Ovary (tissue), 9 donors: ENCODE data around the gene LMAN2. TPM values are rescaled to one million over a fixed set of nuclear protein-coding genes. Genes with fewer than 3 reads are reported as not detected.

ENCODE experiments used
- DNase-seq, 5 donors: peaks; one replicate each; pipeline ENCODE4 v3.0.0-alpha.2; 2019 to 2020
- H3K27ac ChIP-seq, 2 donors: fragments of 200-600 bp; one replicate each; pipeline versions ENCODE4 v1.5.1 to v1.8.0; 2019 to 2022
- H3K27me3 ChIP-seq: fragments of 200-600 bp; one replicate; pipeline ENCODE4 v1.8.0; 2022
- H3K36me3 ChIP-seq: fragments of 200-600 bp; sonication (generic); one replicate; pipeline ENCODE4 v1.5.1; 2019
- H3K4me1 ChIP-seq: one replicate; pipeline ENCODE4 v1.8.1; 2013; ENCODE audit warnings: mild to moderate bottlenecking, moderate library complexity; ENCODE audit not compliant: insufficient read depth
- H3K4me3 ChIP-seq: fragments of 200-600 bp; sonication (generic); one replicate; pipeline ENCODE4 v1.5.1; 2017
- H3K9me3 ChIP-seq, 2 donors: fragments of 200-600 bp in 1 of 2; sonication (generic) in 1 of 2; one replicate each; pipeline versions ENCODE4 v1.5.1 to v1.8.1; 2013 to 2019; ENCODE audit warnings: mild to moderate bottlenecking in 1 of 2, moderate library complexity in 1 of 2
- EP300 ChIP-seq: sonication (generic); formaldehyde crosslinking; IDR thresholded peaks from one replicate; pipeline ENCODE4 v1.6.1; 2017; ENCODE audit warnings: antibody characterized with exemption
- POLR2A ChIP-seq: fragments of 450-650 bp; IDR thresholded peaks from one replicate; pipeline ENCODE4 v1.6.1; 2017; ENCODE audit warnings: antibody characterized with exemption, mild to moderate bottlenecking, moderate library complexity
- WGBS, 3 donors: extraction: QIAGEN DNeasy Blood & Tissue Kit in 1 of 3; methylation state at CpG; one replicate each; pipeline versions ENCODE4 v1.1.5 to v1.1.7; 2013 to 2017; 5-methylcytosine and 5-hydroxymethylcytosine counted together
- intact Hi-C, 4 donors: fragments of 100-400 bp; cut with DNase I; formaldehyde crosslinking; loops; one replicate each; pipeline versions ENCODE4 v1.11.0 to v1.15.1; 2022 to 2023
- polyA plus RNA-seq, 2 donors: library from polyadenylated mRNA; stranded (reverse); fragments of 200-250 nt in 1 of 2; fragments of 350-450 nt in 1 of 2; fragmentation: Illumina TruSeq in 1 of 2; extraction: RNeasy Lipid Tissue Mini Kit (QIAGEN cat#74804) in 1 of 2; gene quantifications; one replicate each; pipeline ENCODE4 v1.2.3, GENCODE V29; 2013 to 2014
- total RNA-seq, 7 donors: library from RNA; depleted of rRNA in 2 of 7; stranded (reverse); fragments of >200 nt in 2 of 7; fragmentation: NEBNext Ultra II Directional in 3 of 7; extraction: Animal tissue kit (Norgen Biotek cat#: 25700) in 3 of 7; gene quantifications; one replicate each; pipeline versions ENCODE4 v1.1.0 to v1.2.4, GENCODE V29; 2016 to 2023
- TF ChIP-seq, protein P1 (sequence below), 3 donors: fragments of 450-650 bp in 2 of 3; fragments of 200-600 bp in 1 of 3; IDR thresholded peaks; one replicate each; pipeline versions ENCODE4 v1.5.1 to v1.8.0; 2016 to 2022; ENCODE audit warnings: antibody characterized with exemption in 3 of 3, mild to moderate bottlenecking in 1 of 3
- donor health status: DM: no; HTN: no; CAD: no; lungs with moderate emphysema.
- donor health status: DM: no; HTN: no; CAD: no.
- donor health status: Bipolar disorder and iron deficiency.
- donor health status: DM: yes; HTN: yes; CAD: no.
- donor health status: DM: no; HTN: no; CAD: no.
- donor health status: DM: yes; HTN: yes; CAD: no.

Gene LMAN2
- total and polyA plus RNA-seq, 9 donors: 63.5 to 154 (median 93.5) TPM

DNA sequence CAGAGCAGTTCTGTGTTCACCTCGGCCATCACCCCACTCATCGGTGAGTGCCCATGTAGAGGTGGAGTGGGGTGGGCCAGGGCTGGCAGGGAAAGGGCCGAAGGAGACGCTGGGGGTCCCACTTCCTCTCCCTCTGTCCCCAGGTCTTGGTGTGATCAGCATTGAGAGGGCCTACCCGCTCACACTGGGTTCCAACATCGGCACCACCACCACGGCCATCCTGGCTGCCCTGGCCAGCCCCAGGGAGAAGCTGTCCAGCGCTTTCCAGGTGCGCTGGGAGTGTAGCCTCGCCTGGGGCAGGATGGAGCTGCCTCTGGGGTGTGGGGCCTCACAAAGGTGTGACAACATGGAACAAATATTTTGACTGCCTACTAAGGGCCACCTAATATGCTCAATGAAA lies 45.3 kb upstream of the LMAN2 start:
- H3K9me3 ChIP-seq: no peaks in the 10 kb centered on the region
- H3K4me3 ChIP-seq: no peak overlapping the region
- peaks cover 7% of the 10 kb centered on the region for H3K27me3 ChIP-seq
- no peak overlapping the region for H3K27ac ChIP-seq
- peaks cover 3% of the 10 kb centered on the region for H3K4me1 ChIP-seq
- DNase-seq: no peak
- 81 to 87% (median 87%) methylated on average over 10 of the region's 10 CpGs for WGBS, 3 donors
- intact Hi-C loops: no loop called here
- TF ChIP-seq EP300: no peak
- TF ChIP-seq, protein P1, sequence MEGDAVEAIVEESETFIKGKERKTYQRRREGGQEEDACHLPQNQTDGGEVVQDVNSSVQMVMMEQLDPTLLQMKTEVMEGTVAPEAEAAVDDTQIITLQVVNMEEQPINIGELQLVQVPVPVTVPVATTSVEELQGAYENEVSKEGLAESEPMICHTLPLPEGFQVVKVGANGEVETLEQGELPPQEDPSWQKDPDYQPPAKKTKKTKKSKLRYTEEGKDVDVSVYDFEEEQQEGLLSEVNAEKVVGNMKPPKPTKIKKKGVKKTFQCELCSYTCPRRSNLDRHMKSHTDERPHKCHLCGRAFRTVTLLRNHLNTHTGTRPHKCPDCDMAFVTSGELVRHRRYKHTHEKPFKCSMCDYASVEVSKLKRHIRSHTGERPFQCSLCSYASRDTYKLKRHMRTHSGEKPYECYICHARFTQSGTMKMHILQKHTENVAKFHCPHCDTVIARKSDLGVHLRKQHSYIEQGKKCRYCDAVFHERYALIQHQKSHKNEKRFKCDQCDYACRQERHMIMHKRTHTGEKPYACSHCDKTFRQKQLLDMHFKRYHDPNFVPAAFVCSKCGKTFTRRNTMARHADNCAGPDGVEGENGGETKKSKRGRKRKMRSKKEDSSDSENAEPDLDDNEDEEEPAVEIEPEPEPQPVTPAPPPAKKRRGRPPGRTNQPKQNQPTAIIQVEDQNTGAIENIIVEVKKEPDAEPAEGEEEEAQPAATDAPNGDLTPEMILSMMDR (IDR thresholded peaks at IDR 0.05): no peak
- no peak for TF ChIP-seq POLR2A
- H3K36me3 ChIP-seq: no peaks in the 10 kb centered on the region

DNA sequence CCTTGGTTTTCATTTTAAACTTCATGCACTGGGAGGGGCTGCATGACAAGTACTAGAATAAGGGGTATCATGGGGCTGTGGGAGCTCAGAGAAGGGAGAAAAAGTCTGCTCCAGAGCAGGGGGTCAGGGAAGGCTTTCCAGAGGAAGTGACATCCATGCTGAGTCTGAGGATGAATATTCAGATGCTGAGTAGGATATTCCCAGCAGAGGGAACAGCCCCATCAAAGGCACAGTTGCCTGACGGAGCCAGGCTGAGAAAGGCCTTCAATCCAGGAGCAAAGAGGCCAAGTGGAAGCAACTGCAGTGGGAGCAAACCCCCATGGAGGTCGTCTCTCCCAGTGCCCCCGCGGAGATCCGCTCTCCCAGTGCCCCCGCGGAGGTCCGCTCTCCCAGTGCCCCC lies 44.6 kb upstream of the LMAN2 start:
- DNase-seq: no peak
- Histone ChIP-seq H3K27me3 (peaks cover 5% of the 10 kb centered on the region), H3K9me3 (no peaks in the 10 kb centered on the region), H3K36me3 (no peaks in the 10 kb centered on the region), H3K4me1 (peaks cover 3% of the 10 kb centered on the region), H3K27ac (no peak overlapping the region), H3K4me3 (no peak overlapping the region)
- intact Hi-C loops: no loop called here
- 30 to 70% (median 58%) methylated on average over 8 of the region's 8 CpGs for WGBS, 3 donors
- TF ChIP-seq, protein P1 (IDR thresholded peaks at IDR 0.05): no peak
- no peak for TF ChIP-seq POLR2A
- no peak for TF ChIP-seq EP300

DNA sequence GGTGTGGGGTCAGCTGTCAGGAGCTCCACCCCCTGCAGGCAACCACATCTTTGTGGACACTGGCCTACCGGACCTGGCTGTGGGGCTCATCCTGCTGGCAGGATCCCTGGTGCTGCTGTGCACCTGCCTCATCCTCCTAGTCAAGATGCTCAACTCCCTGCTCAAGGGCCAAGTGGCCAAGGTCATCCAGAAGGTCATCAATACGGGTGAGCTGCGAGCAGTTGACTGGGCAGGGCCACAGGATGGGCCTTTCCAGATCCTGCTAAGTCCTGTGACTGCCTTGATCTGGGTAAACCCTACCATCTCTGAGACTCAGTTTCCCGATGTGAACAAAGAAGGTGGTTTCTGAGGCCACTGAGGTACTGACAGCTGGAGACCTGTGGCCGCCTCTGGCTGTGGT lies 42.5 kb upstream of the LMAN2 start:
- no peak overlapping the region for H3K4me3 ChIP-seq
- no peaks in the 10 kb centered on the region for H3K9me3 ChIP-seq
- no peaks in the 10 kb centered on the region for H3K36me3 ChIP-seq
- H3K27me3 ChIP-seq: peaks cover 4% of the 10 kb centered on the region
- H3K27ac ChIP-seq: no peak overlapping the region
- TF ChIP-seq, protein P1 (IDR thresholded peaks at IDR 0.05): no peak
- TF ChIP-seq EP300 (no peak), POLR2A (no peak)
- no peaks in the 10 kb centered on the region for H3K4me1 ChIP-seq
- WGBS, 3 donors: 62 to 67% (median 65%) methylated on average over 5 of the region's 5 CpGs
- intact Hi-C loops: loop anchor here in 2 of 4 donors (5.0 kb wide), 2 partner anchors 58 to 108 kb away; no protein-coding TSS in a partner anchor
- DNase-seq: no peak

DNA sequence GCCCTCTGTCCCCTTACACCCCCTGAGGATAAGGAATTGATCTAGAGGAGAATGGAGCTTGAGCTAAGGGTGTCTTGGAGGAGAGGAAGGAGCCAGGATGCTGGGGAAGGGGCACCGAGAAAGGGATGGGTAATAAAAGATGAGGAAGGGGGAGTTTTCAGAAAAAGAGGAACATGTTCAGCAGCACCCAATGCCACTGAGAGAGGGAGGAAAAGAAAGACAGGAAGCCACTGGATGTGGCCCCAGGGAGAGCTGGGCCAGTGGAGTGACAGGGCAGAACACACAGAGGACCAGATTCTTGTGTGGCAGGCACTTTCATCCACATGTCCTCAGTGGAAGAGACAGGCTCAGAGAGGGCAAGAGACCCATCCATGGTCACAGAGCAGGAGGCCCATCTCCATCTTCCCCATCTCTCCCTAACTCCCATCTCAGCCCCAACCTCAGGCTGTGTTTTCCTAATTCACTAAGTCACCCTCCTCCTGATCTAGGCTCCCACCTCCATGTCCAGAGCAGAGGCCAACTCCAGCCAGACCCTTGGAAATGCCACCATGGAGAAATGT lies 41.8 kb upstream of the LMAN2 start:
- intact Hi-C loops: loop anchor here in 2 of 4 donors (5.0 kb wide), 2 partner anchors 59 to 109 kb away; no protein-coding TSS in a partner anchor
- Histone ChIP-seq H3K4me3 (no peak overlapping the region), H3K36me3 (no peaks in the 10 kb centered on the region), H3K27ac (no peak overlapping the region), H3K4me1 (no peaks in the 10 kb centered on the region), H3K9me3 (no peaks in the 10 kb centered on the region), H3K27me3 (peaks cover under 1% of the 10 kb centered on the region)
- DNase-seq: no peak
- 73 to 81% (median 79%) methylated on average over 1 of the region's 1 CpG for WGBS, 3 donors
- no peak for TF ChIP-seq EP300

DNA sequence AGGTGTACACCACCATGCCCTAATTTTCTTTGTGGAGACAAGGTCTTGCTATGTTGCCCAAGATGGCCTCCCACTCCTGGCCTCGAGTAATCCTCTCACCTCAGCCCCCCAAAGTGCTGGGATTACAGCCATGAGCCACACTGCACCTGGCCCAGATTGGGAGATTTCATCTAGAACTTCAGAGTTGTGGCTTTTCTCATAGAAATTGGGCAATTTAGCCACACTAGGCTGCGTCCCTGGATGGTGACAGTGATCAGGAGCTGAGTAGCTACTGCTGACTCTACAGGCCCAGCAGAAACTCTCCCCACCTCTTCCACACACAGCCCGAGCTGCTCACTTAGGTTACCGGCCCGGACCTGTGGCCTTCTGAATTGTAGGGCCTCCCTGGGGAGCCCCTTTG lies 41.3 kb upstream of the LMAN2 start:
- Histone ChIP-seq H3K27ac (no peak overlapping the region), H3K4me1 (no peaks in the 10 kb centered on the region), H3K27me3 (no peaks in the 10 kb centered on the region), H3K4me3 (no peak overlapping the region), H3K36me3 (no peaks in the 10 kb centered on the region), H3K9me3 (no peaks in the 10 kb centered on the region)
- intact Hi-C loops: loop anchor here in 2 of 4 donors (5.0 kb wide), 2 partner anchors 60 to 110 kb away; no protein-coding TSS in a partner anchor
- 81 to 90% (median 83%) methylated on average over 5 of the region's 5 CpGs for WGBS, 3 donors
- no peak for TF ChIP-seq EP300
- DNase-seq: no peak
